ENCODE results near the gene NRL.
A peak's percentile ranks its signal among the peaks of the same experiment; 100 is the strongest.
"Not testable (repeated sequence)": the region's sequence is repeated elsewhere in the genome, so short reads cannot be mapped to it uniquely, and the experiment has no call there.

The NRL gene

DNA sequence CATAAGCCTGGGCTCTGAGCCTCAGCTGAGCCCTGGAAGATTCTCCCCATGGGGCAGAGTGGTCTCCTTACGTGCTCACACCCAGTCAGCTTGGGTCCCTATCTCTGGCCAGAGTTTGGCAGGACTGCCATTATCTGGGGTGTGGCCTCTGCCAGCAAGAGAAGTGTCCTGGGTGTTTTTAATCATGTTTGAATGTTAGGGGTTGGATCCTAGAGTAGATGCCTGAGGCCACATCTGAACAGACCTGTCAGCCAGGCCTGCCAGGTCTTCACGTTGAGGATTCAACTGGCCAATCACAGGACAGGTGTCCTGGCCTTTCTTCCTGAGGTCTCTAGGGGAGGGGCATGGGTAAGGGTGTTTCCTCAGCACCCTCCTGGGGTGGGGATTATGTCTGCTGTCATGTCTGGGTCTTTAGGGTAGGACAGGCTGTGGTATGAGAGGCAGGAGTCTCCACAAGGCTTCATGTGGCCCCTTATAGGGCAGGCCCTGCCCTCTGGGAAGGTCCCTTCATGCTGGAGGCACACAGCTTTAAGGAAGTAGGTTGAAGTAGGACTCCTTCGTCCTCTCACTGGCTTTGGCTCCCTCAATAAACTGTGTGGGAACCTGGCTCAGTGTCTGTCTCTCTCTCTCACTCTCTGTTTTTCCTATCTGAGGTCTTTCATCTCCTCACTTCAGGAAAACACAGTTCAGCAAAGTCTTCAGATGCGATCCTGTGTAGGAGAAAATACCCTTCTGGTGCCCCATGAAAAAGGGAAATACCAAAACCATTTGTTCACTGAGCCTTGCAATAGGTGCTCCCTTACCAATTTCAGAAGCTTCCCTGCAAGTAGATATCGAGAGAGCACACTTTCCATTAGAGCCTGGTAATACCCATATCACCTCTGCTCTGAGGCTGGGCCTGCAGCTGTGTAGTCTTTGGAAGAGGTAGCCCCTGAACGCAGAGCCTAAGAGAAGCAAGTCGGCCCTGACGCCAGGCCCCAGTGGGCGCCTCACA is 9.0 kb upstream of the NRL start:
- no peak for DNase-seq

DNA sequence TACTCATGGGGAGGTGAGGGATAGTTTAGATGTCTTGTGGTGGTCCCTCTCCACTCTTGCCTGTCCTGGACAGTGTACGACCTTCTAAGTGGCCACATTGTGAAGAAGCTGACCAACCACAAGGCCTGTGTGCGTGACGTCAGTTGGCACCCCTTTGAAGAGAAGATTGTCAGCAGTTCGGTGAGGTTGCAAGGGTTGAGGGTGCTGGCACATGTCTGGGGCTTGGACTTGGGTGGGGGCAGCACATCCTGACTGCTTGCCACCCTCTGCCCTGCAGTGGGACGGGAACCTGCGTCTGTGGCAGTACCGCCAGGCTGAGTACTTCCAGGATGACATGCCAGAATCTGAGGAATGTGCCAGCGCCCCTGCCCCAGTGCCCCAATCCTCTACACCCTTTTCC is 8.1 kb upstream of the NRL start:
- DNase-seq: no peak

DNA sequence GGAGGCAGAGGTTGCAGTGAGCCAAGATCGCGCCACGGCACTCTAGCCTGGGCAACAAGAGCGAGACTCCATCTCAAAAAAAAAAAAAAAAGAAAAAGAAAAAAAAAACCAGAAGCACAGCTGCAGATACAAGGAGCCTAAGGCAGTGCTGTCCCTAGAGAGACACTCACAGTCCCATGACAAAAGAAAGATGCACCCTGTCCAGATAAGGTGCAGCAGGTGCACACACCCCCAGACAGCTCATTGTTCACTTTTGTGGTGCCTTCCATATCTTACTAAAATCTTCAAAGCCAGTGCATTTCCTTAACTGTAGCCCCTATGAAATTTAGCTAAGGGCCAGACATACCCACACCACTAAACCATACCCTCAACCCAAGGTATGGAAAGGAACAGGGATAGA is 7.7 kb upstream of the NRL start:
- DNase-seq: no peak

DNA sequence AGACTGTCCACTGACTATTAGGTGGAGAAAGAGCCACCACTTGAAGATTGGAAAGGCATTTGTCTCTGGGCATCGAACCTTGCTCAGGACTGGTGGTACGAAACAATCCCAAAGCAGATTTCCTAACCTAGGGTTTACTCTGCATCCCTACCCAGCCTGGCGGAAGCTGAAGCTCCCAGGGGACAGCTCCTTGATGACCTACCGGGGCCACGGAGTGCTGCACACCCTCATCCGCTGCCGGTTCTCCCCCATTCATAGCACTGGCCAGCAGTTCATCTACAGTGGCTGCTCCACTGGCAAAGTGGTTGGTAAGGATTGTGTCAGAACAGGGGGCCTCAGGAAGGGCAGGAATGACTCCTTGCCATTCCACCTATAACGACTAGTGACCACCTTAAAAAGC is 6.5 kb upstream of the NRL start:
- no peak for DNase-seq

DNA sequence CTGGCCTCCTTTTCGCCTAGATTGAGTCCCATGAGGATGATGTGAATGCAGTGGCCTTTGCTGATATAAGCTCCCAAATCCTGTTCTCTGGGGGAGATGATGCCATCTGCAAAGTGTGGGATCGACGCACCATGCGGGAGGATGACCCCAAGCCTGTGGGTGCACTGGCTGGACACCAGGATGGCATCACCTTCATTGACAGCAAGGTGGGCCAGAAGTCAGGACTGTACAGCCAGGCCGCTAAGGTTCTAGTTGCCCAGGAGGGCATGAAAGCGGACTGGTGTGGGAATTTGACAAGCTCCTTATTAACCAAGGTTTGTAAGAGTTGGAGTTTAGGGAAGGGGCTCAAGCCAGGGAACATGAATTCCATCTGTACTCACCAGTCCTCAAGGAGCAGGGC is 4.9 kb upstream of the NRL start:
- DNase-seq: no peak

DNA sequence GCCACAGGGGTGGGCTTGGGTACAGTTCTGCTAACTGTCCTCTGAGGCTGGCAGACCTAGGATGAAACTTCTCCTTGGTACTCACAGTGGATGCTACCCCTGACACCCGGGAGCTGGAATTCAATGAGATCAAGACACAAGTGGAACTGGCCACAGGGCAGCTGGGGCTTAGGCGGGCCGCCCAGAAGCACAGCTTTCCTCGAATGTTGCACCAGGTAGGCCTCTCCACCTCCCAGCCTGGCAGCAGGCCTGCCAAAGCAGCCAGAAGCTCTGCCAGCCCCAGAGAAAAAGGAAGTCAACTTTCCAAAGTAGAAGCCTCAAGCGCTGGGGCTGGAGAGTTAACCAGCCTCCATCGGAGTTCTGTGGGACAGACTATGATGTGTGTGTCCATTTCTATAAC is 2.4 kb upstream of the NRL start:
- no peak for DNase-seq

DNA sequence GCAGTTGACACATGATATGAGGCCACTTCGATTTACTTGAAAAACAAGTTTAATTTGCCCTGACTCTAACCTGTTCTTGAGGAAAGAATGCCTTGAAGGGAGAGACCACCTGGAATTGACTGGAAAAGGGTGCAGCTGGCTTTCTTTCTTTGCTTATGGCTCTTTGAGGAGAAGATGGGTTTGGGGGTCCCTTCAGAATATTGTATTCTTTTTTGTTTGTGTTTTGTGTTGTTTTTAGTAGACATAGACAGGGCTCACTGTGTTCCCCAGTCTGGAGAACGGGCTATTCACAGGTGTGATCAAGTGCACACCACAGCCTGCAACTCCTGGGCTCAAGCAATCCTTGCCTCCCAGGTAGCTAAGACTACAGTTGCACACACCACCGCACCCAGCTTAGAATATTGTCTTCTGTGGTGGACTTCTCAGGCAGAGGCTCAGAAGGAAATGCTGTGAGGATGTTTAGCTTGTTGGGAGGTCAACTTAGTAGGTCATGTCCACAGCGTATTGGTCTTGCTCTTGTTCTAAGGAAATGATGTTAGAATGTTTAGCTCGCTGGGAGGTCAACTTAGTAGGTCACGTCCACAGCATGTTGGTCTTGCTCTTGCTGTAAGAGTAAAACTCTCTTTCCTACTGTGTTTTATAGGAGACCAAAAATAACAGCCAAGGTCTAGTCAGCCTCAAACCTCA is 1.5 kb upstream of the NRL start:
- DNase-seq: no peak

DNA sequence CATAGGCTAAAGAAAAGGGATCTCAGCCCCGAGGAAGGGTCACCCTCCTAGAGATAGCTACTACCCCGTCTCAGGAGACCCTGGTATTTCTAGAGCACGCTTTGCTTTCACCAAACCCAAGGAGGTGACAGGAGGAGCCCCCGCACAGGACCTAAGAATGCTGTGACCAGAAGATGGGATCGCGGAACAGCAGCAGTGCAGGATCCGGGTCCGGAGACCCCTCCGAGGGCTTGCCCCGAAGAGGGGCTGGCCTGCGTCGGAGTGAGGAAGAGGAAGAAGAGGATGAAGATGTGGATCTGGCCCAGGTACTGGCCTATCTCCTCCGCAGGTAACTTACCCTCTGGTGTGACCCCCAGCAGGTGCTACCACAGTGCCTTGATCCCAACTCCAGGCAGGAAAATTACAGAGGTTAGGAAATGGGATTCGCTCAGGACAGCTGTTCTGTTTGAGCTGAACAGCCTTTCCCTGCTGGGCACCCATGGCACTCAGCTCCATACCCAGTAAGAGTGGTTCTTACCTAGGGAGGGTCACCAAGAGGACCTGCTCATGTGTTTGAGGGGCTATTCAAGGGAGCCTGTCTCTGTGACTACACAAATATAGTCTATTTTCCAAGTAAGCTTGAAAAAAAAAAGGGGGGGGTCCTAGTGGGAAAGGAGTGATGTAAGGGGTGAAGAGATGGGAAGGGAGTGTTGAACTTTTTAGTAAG is 826 bp upstream of the NRL start:
- no peak for DNase-seq

DNA sequence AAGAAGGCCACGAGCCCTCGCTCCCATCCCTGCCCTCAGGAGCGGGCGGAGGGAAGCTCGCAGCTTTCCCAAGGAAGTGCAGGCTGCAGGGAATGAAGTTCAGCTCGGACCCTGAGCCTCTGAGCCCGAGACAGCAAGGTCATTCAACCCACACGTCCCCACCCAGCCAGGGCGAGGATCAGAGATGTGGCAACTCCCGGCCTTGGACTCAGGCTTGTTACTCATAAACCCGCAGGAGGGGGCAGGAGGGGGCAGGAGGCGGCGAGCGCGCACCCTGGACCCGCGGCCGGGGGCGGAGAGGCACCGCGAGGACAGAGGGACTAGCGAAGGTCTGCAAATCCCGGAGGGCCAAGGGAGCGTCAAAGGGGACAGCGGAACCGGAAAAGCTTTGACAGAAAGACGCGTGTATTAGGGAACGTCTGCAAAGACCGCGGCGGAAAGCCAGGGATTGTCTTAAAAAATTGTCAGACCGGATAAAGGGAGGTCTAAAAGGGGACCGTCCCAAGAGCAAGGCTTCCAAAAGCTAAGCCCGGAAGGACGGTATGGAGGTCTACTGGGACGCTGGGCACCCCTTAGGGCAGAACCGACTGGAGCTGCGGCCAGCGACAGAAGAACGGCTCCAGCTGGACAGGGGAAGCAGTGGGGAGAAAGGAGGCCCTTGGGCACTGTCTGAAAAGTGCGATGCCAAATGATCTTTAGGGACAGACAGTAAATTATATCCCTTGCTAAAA is 783 bp downstream of the NRL start:
- DNase-seq: peak; percentile 69

DNA sequence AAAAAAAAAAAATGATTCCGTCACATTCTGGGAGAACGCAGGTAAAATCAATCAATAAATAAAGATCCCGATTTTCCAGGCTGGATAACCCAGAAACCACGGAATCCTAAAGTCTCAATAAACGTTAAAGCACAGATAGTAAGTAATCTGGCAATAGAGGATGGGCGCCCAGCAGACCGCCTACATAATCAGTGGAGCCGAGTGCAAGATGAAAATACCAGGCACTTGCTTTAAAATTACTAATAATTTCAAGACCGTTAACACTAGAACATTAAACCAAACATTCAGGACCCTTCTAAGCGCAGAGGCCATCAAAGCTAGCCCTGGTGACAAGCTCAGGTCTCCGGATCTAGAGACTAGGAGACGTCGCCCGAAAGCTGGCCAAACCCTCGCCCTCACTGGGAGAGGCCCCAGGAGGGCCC is 1.4 kb downstream of the NRL start:
- DNase-seq: no peak

DNA sequence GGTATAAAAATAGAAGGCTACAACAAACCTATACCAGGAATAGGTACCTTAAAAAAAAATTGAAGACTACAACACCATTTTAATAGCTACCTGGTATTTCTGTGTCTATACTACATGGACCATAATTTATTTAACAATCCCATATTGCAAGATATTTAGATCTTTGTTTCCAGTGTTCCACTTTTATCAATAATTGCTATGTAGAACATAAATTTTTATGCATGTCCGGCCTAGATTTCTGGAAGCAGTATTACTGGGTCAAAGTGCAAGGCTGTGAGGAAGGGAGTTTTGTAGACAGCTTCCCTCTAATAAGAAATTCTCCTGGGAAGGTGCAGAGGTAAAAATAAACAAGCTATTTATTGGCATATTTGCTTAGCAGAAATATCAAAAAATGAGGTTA is 4.2 kb downstream of the NRL start:
- no peak for DNase-seq

DNA sequence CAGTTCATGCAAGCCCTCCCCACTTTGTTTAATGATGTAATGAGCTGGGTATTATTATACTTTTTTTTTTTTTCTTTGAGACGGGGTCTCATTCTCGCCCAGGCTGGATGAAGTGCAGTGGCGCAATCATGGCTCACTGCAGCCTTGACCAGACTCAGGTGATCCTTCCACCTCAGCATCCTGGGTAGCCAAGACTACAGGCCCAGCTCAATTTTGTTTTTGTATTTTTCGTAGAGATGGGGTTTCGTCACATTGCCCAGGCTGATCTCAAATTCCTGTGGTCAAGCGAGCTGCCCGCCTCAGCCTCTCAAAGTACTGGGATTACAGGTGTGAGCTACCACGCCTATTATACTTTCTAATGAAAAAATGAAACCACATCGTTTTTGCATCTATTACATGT is 4.7 kb downstream of the NRL start:
- no peak for DNase-seq

DNA sequence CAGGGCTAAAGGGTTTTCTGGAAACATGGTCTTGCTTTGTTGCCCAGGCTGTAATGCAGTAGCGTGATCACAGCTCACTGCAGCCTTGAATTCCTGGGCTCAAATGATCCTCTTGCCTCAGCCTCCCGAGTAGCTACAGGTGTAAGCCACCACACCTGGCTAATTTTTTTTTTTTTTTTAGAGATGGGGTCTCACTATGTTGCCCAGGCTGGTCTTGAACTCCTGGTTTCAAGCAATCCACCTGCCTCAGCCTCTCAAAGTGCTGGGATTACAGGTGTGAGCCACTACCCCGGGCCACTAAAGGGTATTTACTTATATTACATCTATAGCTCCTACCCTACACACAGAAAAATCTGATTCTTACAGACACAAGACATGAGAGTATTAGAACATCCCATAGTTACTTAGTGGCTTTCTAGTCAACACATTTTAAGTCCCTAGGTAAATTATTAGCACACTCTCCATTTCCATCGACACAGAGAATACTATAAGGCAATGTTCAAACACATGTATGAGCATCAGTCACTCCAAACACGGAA is 6.3 kb downstream of the NRL start:
- DNase-seq: no peak

DNA sequence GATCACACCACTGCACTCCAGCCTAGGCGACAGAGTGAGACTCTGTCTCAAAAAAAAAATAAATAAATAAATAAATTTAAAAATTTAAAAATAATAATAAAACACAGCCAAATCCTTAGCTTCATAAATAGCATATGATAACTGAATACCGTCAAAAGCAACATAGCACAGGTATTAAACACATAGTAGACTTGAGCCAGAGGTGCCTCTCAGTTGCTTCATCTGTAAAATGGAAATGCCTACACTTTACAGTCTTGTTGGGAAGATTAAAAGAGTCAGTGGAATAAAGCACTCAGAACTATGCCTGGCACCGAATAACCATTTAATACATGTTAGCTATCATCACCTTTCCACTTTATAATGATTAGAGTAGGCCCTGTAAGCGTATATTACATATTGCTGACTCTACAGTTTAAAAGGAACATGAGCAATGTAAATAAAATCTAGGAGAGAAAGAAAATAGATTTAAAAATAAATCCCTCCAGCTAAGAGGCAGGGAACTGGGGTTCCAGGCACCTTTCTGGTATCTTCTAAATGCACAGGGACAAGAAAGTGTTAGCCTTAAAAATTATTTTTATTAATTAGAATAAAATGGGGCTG is 8.0 kb downstream of the NRL start:
- no peak for DNase-seq

DNA sequence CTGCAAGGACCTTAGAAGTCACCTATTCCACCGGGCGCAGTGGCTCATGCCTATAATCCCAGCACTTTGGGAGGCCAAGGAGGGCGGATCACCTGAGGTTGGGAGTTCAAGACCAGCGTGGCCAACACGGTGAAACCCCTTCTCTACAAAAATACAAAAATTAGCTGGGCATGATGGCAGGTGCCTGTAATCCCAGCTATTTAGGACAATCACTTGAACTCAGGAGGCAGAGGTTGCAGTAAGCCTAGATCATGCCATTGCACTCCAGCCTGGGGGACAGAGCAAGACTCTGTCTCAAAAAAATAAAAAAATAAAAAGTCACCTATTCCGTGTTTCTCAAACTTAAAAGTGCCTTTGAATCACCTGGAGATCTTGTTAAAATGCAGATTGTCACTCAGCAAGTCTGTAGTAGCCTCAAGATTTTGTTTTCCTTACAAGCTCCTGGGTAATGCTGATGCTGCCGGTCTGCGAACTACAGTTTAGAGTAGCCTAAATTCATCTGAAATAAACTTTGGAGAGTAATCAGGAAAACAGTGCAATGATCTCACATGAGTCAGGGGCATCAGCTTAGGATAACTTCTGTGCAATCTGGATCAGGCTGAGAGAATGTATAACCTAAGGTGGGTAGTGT is 9.0 kb downstream of the NRL start:
- DNase-seq: not testable (repeated sequence)

DNA sequence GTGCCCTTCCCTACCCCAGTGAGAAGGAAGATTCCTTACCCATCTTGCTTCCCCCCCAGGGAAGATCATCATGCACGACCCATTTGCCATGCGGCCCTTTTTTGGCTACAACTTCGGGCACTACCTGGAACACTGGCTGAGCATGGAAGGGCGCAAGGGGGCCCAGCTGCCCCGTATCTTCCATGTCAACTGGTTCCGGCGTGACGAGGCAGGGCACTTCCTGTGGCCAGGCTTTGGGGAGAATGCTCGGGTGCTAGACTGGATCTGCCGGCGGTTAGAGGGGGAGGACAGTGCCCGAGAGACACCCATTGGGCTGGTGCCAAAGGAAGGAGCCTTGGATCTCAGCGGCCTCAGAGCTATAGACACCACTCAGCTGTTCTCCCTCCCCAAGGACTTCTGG is 11.3 kb downstream of the NRL start:
- DNase-seq: no peak

DNA sequence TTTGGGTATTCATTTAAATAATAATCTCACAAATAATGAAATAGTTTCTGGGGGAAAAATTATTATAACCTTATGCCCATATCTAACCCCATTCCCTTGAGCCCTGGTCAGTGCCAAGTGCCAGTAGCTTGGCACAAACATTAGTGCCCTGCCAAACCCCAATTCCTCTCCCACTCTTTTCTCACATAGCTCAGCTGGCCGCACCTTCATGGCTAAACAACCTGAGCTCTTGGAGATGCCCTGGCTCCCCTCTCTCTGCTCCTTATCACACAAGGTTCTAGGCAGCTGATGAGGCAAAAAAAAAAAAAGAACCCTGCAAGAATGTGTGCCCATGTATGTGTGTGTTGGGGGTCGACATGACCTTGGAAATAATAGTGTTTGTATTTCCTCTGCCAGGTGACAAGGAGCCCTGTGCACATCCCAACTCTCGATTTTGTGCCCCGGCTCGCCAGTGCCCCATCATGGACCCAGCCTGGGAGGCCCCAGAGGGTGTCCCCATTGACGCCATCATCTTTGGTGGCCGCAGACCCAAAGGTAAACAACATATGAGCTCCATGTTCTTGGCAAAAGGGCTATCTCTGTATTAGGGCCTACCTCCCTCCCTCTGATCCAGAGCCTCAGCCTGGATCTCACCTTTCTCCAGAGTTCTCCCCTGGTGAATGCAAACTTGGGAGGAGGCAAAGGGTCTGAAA is 12.2 kb downstream of the NRL start:
- no peak for DNase-seq

DNA sequence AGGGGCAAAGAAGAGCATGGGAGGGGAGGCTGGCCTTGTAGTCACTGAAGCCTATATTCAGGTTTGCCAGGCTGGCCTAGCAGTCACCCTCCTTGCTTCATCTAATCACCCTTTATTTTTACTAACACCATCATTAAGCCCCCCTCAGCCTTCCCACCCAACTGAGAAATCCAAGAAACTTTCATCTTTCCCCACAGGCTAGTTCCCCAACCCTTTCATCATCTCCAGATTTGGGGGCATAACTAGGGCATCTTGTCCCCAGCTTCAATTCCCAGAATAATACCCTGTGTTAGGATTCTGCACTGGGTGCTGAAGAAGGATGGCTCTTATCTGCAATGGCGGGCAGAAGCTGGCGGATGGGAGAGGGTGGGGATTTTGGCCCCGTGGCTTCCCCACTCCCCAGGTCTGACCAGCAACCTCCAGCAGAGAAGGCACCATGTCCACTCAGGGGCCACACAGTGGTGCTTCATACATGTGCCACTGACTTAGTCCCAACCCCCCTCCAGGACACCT is 13.7 kb downstream of the NRL start:
- DNase-seq: no peak

DNA sequence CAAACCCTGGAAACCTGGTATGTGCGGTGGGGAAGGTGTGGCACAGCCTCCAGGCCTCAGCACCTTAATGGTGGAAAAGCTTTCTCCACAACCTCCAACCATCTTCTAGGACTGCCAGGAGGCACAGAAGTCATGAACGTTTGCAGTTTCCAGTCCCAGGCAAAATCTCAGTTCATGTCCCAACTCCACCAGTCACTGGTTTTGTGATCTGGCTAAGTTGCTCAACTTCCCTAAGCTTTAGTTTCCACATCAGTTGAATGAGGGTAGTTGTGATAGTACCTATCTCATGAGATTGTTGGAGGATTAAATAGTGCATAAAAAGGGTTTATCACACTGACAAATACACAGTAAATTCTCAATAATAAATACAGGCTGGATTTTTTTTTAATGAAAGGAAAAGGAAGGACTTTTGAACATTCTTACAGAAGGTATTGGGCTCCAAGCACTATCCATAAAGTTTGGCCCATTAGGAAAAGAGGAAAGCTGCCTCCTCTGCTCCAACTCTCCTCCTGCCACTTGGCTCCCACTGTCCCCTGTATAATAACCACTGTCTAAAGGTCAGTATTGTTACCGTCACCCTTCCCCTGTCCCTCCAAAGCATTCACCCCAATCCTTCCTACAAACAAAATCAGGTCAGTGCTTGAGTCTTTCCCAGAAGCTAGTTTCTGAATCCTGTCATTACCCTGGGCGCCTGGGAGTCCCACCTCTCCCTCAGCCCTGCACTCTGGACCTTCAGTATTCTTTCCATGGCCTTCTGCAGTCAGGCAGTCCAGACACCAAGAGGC is 14.4 kb downstream of the NRL start:
- no peak for DNase-seq

Measured in NCI-H1436 (cell line).